ENCODE results near the gene HPS4.
A peak's percentile ranks its signal among the peaks of the same experiment; 100 is the strongest.
"Not testable (repeated sequence)": the region's sequence is repeated elsewhere in the genome, so short reads cannot be mapped to it uniquely, and the experiment has no call there.

The HPS4 gene

DNA sequence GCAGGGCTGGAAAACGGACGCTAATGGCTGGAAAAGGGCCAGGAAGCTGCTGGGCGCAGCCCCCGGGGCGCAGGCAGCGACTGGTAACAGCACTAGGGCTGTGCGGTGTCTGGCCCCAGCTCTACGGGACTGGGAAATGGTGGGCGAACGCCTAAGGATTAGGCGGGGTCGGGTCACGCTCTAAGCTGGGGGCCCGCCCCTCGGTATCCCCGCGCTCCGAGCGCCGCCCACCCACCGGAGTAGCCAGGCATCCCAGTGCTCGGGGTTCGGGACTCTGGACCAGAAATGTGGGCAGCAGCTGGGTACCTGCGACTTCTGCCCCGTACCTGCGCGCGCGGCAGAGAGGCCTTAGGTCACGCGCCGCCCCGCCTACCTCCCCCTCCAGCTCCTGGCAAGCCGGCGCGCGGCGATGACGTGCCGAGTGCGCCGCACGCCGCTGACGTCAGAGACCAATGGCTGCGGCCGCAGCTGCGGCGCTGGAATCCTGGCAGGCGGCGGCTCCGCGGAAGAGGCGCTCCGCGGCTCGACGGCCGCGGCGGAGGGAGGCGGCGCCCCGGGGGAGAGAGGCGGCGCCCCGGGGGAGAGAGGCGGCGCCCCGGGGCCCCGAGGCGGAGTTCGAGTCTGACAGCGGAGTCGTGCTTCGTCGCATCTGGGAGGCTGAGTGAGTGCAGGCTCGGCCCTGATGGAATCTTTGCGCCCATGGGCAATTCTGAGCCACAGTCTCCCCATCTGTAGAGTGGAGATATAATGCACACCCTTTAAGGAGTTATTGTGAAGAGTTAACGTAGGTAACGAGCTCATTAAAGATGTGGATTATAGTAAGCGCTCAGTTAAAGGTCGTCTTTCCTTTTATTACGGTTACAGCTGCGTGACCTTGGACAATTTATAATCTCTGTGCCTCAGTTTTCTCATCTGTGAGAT, at the start of gene HPS4, which contains the start of gene SRRD:
Gene HPS4, minus strand, starts transcription at position 345 of the 921 bp plus-strand sequence. CDS start 2,021 bp downstream, outside the sequence.
Gene SRRD, plus strand, starts transcription at position 439 of the 921 bp plus-strand sequence. Its CDS starts 14 bp downstream, at position 453.
- DNase-seq (ENCODE audit: low read depth in 2 of 2), result peak; percentile 83 to 86

DNA sequence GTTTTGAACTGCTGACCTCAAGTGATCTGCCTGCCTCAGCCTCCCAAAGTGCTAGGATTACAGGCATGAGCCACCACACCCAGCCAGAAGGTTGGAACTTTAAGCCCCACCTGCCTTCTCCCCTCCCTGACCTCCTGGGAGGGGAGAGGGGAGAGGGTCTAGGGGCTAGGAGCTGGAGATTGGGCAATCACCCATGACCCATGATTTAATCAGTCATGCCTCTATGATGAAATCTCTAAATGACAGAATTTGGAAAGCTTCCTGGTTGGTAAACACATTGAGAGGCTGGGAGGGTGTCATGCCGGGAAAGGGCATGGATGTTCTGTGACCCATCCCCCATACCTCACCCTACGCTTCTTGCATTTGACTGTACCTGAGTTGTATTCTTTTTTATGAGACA, 45.8 kb upstream of the HPS4 start:
- no peak for DNase-seq (ENCODE audit: low read depth in 2 of 2)

- DNase-seq (ENCODE audit: low read depth in 2 of 2), result not testable (repeated sequence)
These were observed 44.9 kb upstream of the HPS4 start for GRCh38 chr22:26528518-26528917.

GRCh38 chr22:26527574-26528465, 44.2 kb upstream of the HPS4 start:
- no peak for DNase-seq (ENCODE audit: low read depth in 2 of 2)

DNA sequence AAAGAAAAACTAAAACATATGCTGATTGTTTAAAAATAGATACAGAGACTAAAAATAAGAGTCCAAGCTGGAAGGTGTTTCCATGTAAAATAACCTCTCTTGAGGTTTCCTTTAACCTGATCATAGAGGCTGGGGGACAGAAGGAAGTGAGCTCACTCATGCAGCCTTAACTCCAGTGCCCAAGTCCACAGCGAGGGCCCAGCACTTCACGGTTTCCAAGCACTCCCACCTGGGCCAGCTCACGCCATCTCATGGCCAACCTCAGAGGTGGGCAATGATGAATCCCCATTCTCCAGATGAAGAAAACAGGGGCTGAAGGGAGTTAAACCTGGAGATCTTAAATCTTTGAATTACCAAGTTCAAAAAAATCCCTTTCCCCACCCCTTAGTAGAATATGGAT, 43.6 kb upstream of the HPS4 start:
- DNase-seq (ENCODE audit: low read depth in 2 of 2), result no peak

DNA sequence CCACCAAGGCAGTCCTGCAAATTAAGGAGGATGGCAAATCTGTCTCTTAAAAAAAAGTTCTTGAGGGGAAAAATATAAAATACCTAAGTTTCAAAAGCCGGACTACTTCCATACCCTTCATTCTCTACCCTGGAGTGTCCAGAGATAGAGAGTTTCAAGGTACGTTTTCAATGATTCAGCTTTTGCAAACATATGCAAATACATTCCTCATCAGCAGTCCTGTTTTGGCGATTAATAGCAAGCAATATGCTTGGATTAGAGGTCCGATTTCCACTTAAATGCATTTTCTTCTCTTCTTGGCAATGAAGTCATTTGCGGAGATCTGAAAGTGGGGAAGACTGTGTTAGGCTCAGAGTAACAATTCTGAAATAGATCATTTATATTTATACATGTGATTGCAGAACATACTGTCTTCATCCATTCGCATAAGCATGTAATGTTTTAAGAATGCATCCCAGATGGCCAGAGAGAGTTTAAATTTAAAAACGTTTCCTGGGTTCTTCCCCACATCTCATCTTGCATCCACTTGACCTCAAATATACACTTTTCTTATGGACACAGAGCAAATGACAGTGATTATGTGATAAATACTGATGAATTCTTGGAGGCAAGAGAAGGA, 42.5 kb upstream of the HPS4 start:
- no peak for DNase-seq (ENCODE audit: low read depth in 2 of 2)

DNA sequence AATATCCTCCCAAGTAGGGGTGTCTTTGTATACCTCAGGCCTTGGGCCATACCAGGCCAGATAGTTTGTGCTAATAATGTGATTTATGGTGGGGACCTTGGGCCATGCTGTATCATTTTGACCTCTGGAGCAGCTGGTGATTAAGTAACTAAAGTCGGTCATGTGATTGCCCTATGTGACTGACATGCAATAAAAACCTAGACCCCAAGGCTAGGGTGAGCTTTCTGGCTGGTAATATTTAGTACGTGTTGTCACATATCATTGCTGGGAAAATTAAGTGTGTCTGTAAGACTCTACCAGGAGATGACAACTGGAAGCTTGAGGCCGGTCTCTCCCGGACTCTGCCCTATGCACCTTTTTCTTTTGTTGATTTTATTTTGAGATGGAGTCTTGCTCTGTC, 41.3 kb upstream of the HPS4 start:
- DNase-seq (ENCODE audit: low read depth in 2 of 2), result no peak

- DNase-seq (ENCODE audit: low read depth in 2 of 2), result no peak
These were observed 39.0 kb upstream of the HPS4 start for GRCh38 chr22:26522592-26522991.

- DNase-seq (ENCODE audit: low read depth in 2 of 2), result no peak
These were observed 38.4 kb upstream of the HPS4 start for GRCh38 chr22:26522012-26522411.

DNA sequence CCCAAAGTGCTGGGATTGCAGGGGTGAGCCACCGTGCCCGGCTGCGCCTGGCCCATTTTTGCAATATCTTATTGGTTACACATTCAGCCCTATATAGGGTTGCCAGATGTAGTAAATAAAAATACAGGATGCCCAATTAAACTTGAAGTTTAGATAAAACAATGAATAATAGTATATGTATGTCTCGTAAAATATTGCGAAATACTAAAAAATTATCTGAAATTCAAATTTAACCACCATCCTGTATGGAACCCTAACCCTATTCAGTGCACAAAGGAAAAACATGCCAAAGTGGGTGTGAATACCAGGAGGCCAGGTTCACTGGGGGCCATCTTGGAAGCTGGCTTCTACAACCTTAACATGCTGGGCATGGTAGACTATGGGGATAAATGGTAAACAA, 33.8 kb upstream of the HPS4 start:
- DNase-seq (ENCODE audit: low read depth in 2 of 2), result no peak

DNA sequence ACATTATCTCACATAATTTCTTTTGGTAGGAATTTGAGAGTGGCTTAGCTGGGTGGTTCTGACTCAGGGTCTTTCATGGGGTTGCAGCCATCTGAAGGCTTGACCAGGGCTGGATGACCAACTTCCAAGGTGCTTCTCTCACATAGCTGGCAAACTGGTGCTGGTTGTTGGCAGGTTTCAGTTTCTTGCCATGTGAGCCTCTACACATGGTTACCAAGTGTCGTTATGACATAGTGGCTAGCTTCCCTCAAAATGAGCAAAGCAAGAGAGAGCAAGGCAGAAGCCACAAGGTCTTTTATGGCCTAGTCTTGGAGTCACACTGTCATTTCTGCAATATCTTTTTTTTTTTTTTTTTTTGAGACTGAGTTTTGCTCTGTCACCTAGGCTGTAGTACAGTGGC, 32.9 kb upstream of the HPS4 start:
- no peak for DNase-seq (ENCODE audit: low read depth in 2 of 2)

DNA sequence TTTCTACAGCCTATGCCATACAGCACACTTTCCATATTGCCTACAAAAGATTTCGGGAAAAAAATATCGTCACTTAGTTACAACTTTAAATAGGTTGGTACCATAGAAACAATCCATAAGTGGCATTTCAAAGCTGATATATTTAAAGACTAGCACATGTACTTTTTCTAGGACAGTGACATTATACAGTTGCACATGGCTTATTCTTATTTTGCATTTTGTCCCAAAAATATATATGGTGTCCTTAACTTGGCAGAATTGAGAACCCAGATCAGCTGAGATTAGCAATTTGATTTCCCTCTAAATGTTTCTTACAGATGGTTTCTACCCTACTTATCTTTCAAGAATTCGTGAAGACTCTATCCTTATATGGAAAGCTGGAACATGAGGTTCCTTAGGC, 32.3 kb upstream of the HPS4 start:
- no peak for DNase-seq (ENCODE audit: low read depth in 2 of 2)

GRCh38 chr22:26514419-26515161, 31.0 kb upstream of the HPS4 start:
- no peak for DNase-seq (ENCODE audit: low read depth in 2 of 2)

- DNase-seq (ENCODE audit: low read depth in 2 of 2), result no peak
These were observed 30.3 kb upstream of the HPS4 start for GRCh38 chr22:26513838-26514237.

DNA sequence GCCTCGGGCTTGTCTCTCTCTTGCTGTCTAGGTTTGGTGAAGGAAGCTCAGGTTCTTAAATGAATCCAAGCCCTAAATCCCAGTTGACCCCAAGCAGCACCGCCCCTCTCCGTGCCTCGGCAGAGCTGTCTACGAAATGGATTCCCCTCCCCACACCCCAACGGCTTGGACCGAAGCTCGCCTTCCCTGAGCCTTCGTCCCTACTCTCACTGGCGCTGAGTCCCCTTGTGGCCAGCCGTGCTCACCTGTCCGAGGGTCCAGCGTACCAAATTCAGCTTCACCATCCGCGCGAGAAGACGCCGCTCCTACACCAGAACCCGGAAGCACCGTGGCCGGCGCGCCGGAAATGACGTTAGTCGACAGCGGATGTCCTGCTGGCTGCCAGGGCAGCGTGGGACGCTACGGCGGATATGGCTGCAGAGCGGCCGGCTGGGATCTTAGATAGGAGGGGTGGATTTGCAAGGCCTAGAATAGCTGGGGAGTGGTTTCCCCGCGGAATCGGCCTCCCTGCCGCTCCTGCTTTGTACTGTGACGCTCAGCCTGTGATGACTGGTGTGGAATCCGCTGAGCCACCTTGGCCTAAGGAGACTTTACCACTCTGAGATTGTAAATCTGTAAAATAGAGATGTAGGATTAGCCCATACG, 28.7 kb upstream of the HPS4 start, which contains the start of gene TFIP11:
Gene TFIP11, minus strand, starts transcription at position 325 of the 645 bp plus-strand sequence. CDS start 2,201 bp downstream, outside the sequence.
- DNase-seq (ENCODE audit: low read depth in 2 of 2), result peak; percentile 58 to 88

GRCh38 chr22:26508148-26508547, 24.6 kb upstream of the HPS4 start:
- DNase-seq (ENCODE audit: low read depth in 2 of 2), result no peak

DNA sequence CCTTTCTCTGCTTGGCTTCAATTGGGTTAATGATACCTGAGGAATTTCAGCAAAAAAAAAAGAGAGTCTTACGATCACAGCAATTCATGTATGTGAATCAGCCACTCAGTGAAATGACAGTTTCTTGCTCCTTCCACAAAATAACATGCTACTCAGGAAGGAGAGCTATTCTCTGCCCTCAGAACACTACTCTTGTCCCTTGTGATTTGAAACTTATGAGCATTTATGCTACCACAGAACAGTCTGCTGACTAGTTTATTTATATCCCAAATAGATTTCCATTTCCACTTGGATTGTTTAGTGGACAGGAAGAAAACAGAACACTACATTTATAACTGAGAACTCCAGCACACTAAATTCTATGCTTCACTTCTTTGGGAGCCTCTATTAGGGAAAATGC, 20.2 kb upstream of the HPS4 start:
- no peak for DNase-seq (ENCODE audit: low read depth in 2 of 2)

- DNase-seq (ENCODE audit: low read depth in 2 of 2), result peak in 1 of 2 donors; percentile 8
These were observed 19.3 kb upstream of the HPS4 start for GRCh38 chr22:26502688-26503561.

DNA sequence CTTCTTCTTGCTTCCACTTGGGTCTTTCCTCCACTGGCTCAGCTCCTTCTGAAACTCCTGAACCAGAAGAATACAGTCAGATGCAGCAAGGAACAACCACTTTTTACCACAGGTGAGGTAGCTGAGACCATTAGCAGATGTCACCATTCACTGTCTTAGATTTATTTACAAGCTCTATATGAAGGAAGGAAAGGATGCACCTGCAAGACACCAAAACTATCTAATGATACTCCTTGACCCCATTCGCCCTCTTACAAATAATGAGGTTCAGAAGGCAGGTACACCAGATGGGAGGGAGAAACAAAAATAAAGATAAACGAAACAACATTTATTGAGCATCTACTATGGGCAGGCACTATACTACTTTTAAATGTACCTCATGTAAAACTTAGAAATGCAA, 18.4 kb upstream of the HPS4 start:
- no peak for DNase-seq (ENCODE audit: low read depth in 2 of 2)

All from stimulated activated CD4-positive, alpha-beta T cell treated with anti-CD3 and anti-CD28 coated beads, Interleukin-1b, Interleukin-23, amount 100 ng/mL, for 1 hour (primary cell).